Stomach (tissue), 9 donors: ENCODE data around the gene TENM4. TPM values are rescaled to one million over a fixed set of nuclear protein-coding genes. Genes with fewer than 3 reads are reported as not detected.

Experiments
- DNase-seq, 2 donors: peaks; one replicate each; pipeline versions ENCODE4 v3.0.0 to v3.0.0-alpha.2; 2013 to 2019
- H3K27ac ChIP-seq, 5 donors: fragments of 200-600 bp in 4 of 5; sonication (generic) in 4 of 5; one replicate each; pipeline ENCODE4 v1.5.1; 2013 to 2019; ENCODE audit warnings: mild to moderate bottlenecking in 1 of 5, moderate library complexity in 1 of 5
- H3K27me3 ChIP-seq, 3 donors: fragments of 200-600 bp; sonication (generic); one replicate each; pipeline ENCODE4 v1.5.1; 2017 to 2019; ENCODE audit warnings: mixed run types in 1 of 3
- H3K36me3 ChIP-seq, 4 donors: fragments of 200-600 bp; sonication (generic); 1 replicate in 3 of 4; 2 replicates in 1 of 4; pipeline ENCODE4 v1.5.1; 2016 to 2019
- H3K4me1 ChIP-seq, 4 donors: fragments of 200-600 bp; sonication (generic); one replicate each; pipeline ENCODE4 v1.5.1; 2016 to 2019
- H3K4me3 ChIP-seq, 4 donors: fragments of 200-600 bp; sonication (generic) in 3 of 4; one replicate each; pipeline ENCODE4 v1.5.1; 2016 to 2019; ENCODE audit warnings: mild to moderate bottlenecking in 1 of 4
- H3K9me3 ChIP-seq, 4 donors: fragments of 200-600 bp; sonication (generic); one replicate each; pipeline ENCODE4 v1.5.1; 2016 to 2019
- EP300 ChIP-seq: sonication (generic); formaldehyde crosslinking; IDR thresholded peaks from one replicate; pipeline ENCODE4 v1.6.1; 2017; ENCODE audit warnings: antibody characterized with exemption
- POLR2A ChIP-seq, 4 donors: fragments of 450-650 bp; IDR thresholded peaks; one replicate each; pipeline ENCODE4 v1.6.1; 2016; ENCODE audit warnings: antibody characterized with exemption in 4 of 4, control low read depth in 2 of 4, mild to moderate bottlenecking in 1 of 4, moderate library complexity in 1 of 4
- POLR2AphosphoS5 ChIP-seq, 3 donors: sonication (generic); formaldehyde crosslinking; IDR thresholded peaks; one replicate each; pipeline ENCODE4 v1.6.1; 2016; ENCODE audit warnings: antibody characterized with exemption in 3 of 3
- WGBS, 5 donors: extraction: QIAGEN DNeasy Blood & Tissue Kit in 3 of 5; methylation state at CpG; one replicate each; pipeline versions ENCODE4 v1.1.5 to v1.1.7; 2013 to 2018; 5-methylcytosine and 5-hydroxymethylcytosine counted together
- intact Hi-C: fragments of 100-400 bp; cut with DNase I; formaldehyde crosslinking; loops from one replicate; pipeline ENCODE4 v1.15.1; 2023; ENCODE audit warnings: low total_unique reads
- polyA plus RNA-seq, 3 donors: library from polyadenylated mRNA; stranded (reverse); fragments of 200-250 nt; gene quantifications; one replicate each; pipeline ENCODE4 v1.2.3, GENCODE V29; 2013
- total RNA-seq, 5 donors: library from RNA; depleted of rRNA; stranded (reverse); fragments of >200 nt; gene quantifications; one replicate each; pipeline versions ENCODE4 v1.1.0 to v1.2.3, GENCODE V29; 2014 to 2016
- TF ChIP-seq, protein P1 (sequence below), 7 experiments: fragments of 450-650 bp in 4 of 7; fragments of 200-600 bp in 3 of 7; sonication (generic) in 3 of 7; IDR thresholded peaks; one replicate each; pipeline ENCODE4 v1.5.1; 2016 to 2019; ENCODE audit warnings: antibody characterized with exemption in 7 of 7, control low read depth in 2 of 7, mild to moderate bottlenecking in 1 of 7
- donor health status: healthy with polysubstance abuse.
- donor health status: Bipolar disorder and iron deficiency.
- donor health status: healthy.

Gene TENM4
- total and polyA plus RNA-seq, 8 donors = 0.06 to 13.2 (median 0.87) TPM; not detected in 1

DNA sequence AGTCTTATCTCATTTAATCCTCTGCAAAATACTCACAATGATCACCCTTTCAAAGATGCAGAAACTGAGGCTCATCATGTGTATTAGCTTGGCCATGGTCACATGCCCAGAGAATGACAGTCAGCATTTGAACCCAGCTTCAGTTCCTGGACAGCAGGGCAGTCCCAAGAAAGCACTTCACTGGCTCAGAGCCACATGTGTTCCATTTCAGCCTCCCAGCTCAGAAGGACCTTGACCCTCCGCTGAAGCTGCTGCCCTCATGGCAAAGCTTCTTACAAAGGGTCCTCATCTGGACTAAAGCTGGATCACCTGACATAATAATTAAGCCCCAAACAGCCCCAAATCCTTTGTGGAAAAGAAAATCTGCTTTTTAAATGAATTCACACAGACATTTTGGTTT, 37.0 kb downstream of the TENM4 start:
- no peak for DNase-seq
- Histone ChIP-seq H3K27me3 (no peaks in the 10 kb centered on the region), H3K4me1 (no peaks in the 10 kb centered on the region), H3K27ac (no peak overlapping the region), H3K4me3 (no peak overlapping the region), H3K36me3 (no peaks in the 10 kb centered on the region), H3K9me3 (no peaks in the 10 kb centered on the region)
- intact Hi-C loops = no loop called here
- WGBS, 5 donors = 83 to 100% (median 89%) methylated on average over 1 of the region's 1 CpG
- TF ChIP-seq EP300 (no peak), POLR2AphosphoS5 (IDR thresholded peaks at IDR 0.05) (no peak), POLR2A (IDR thresholded peaks at IDR 0.05) (no peak)
- TF ChIP-seq, protein P1, sequence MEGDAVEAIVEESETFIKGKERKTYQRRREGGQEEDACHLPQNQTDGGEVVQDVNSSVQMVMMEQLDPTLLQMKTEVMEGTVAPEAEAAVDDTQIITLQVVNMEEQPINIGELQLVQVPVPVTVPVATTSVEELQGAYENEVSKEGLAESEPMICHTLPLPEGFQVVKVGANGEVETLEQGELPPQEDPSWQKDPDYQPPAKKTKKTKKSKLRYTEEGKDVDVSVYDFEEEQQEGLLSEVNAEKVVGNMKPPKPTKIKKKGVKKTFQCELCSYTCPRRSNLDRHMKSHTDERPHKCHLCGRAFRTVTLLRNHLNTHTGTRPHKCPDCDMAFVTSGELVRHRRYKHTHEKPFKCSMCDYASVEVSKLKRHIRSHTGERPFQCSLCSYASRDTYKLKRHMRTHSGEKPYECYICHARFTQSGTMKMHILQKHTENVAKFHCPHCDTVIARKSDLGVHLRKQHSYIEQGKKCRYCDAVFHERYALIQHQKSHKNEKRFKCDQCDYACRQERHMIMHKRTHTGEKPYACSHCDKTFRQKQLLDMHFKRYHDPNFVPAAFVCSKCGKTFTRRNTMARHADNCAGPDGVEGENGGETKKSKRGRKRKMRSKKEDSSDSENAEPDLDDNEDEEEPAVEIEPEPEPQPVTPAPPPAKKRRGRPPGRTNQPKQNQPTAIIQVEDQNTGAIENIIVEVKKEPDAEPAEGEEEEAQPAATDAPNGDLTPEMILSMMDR (IDR thresholded peaks at IDR 0.05) = no peak

DNA sequence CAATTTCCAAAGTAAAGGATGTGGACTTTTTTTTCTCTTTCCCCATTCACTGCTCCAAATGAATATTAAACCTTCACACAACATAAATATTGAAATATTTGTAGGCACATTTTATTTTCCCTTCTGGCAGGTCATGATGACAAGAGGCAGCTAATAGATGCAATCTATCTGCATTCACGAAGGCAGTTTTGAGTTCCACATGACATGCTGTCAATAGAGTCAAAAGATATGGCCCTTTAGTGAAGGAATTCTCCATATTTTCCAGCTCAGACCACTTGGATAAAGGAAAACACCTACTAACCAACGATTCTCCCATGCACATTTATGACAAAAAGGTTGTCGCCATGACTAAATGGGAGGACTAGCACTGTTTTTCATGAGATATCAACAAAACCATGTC, 37.9 kb downstream of the TENM4 start:
- 79 to 84% (median 81%) methylated on average over 3 of the region's 3 CpGs for WGBS, 5 donors
- no peak for DNase-seq
- Histone ChIP-seq H3K4me1 (no peaks in the 10 kb centered on the region), H3K36me3 (no peaks in the 10 kb centered on the region), H3K27me3 (no peaks in the 10 kb centered on the region), H3K4me3 (no peak overlapping the region), H3K9me3 (no peaks in the 10 kb centered on the region), H3K27ac (no peak overlapping the region)
- intact Hi-C loops = no loop called here
- TF ChIP-seq EP300 = no peak
- no peak for TF ChIP-seq POLR2A (IDR thresholded peaks at IDR 0.05)
- no peak for TF ChIP-seq POLR2AphosphoS5 (IDR thresholded peaks at IDR 0.05)
- TF ChIP-seq, protein P1 (IDR thresholded peaks at IDR 0.05) = no peak

DNA sequence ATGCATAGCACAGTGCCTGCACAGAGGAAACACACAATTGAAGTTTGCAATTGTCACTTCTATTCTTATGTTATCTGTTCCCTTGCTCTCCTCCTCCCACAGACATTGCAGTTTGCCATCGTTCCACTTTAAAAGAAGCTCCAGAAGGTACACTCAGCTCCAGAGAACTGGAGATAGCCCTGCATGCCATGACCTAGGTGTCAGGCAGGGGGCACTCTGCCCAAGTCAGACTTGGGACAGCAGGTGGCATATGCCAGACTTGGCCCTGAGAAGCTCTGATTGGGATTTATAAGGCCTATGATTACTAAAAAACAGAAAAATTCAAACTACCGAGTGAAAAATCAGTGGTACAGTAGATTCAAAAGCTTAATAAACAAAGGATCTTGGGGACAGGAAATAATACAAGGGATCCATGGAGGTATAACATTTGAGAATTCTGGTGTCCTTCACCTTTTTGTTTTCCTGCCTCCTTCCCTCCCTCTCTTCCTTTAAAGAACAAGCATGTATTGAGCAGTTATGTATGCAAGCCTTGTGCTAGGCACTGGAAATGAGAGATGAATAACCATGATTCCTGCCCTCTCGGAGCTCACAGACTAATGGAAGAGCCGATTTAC, 40.0 kb downstream of the TENM4 start:
- no peaks in the 10 kb centered on the region for H3K9me3 ChIP-seq
- no peaks in the 10 kb centered on the region for H3K27me3 ChIP-seq
- intact Hi-C loops = no loop called here
- 60 to 70% (median 66%) methylated on average over 4 of the region's 4 CpGs for WGBS, 5 donors
- H3K4me3 ChIP-seq = no peak overlapping the region
- TF ChIP-seq EP300 (no peak), POLR2A (IDR thresholded peaks at IDR 0.05) (no peak)
- TF ChIP-seq, protein P1 (IDR thresholded peaks at IDR 0.05) = peak in 5 of 7 experiments; percentile 24 to 62 (median 40)
- H3K36me3 ChIP-seq = no peaks in the 10 kb centered on the region
- no peak overlapping the region for H3K27ac ChIP-seq
- DNase-seq = peak; percentile 48 to 73
- H3K4me1 ChIP-seq = no peaks in the 10 kb centered on the region

DNA sequence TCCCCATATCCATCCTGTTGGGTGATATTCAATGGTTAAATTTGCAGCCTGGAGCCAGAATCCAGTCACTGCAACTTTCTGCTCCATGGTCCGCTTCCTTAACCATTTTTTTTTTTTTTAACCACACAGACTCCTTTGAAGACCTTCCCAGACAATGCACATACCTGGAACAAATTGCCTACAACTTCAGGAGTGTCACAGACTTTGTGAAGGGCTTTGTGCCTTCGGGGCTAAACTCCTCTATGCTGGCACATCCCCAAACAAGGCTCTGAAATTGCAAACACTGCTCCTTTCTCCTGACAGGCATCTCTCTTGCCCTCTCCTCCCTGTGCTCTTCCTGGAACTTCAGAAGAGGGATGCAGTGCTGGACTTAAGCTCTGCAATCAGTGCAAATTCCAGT, 40.6 kb downstream of the TENM4 start:
- no peak overlapping the region for H3K4me3 ChIP-seq
- TF ChIP-seq POLR2A (IDR thresholded peaks at IDR 0.05) = no peak
- TF ChIP-seq POLR2AphosphoS5 (IDR thresholded peaks at IDR 0.05) = no peak
- TF ChIP-seq, protein P1 (IDR thresholded peaks at IDR 0.05) = no peak
- TF ChIP-seq EP300 = no peak
- no peak for DNase-seq
- WGBS, 5 donors = 17 to 39% (median 31%) methylated on average over 2 of the region's 2 CpGs
- no peaks in the 10 kb centered on the region for H3K9me3 ChIP-seq
- intact Hi-C loops = no loop called here
- H3K27me3 ChIP-seq = no peaks in the 10 kb centered on the region
- no peaks in the 10 kb centered on the region for H3K4me1 ChIP-seq
- no peak overlapping the region for H3K27ac ChIP-seq
- H3K36me3 ChIP-seq = no peaks in the 10 kb centered on the region
